NCI-H1092 (cell line): ENCODE results near the gene ACOX3.

ENCODE experiments used
- DNase-seq: peaks from one replicate; lab custom pipeline; 2025; lab: John Stamatoyannopoulos, UW

The ACOX3 gene

GRCh38 chr4:8334786-8335460, 105.6 kb downstream of the ACOX3 start:
- DNase-seq = no peak

- no peak for DNase-seq
These were observed 106.6 kb downstream of the ACOX3 start for GRCh38 chr4:8333726-8334460.

GRCh38 chr4:8332891-8333331, 107.6 kb downstream of the ACOX3 start:
- no peak for DNase-seq

GRCh38 chr4:8332038-8332857, 108.3 kb downstream of the ACOX3 start:
- DNase-seq = no peak

- DNase-seq = no peak
These were observed 109.0 kb downstream of the ACOX3 start for GRCh38 chr4:8331575-8331955.

- DNase-seq = no peak
These were observed 109.5 kb downstream of the ACOX3 start for GRCh38 chr4:8330821-8331574.

GRCh38 chr4:8329859-8330761, 110.4 kb downstream of the ACOX3 start:
- DNase-seq = no peak

GRCh38 chr4:8329560-8329858, 111.0 kb downstream of the ACOX3 start:
- DNase-seq = no peak

GRCh38 chr4:8328866-8329559, 111.5 kb downstream of the ACOX3 start:
- no peak for DNase-seq

GRCh38 chr4:8328456-8328855, 112.1 kb downstream of the ACOX3 start:
- DNase-seq = no peak

- no peak for DNase-seq
These were observed 114.3 kb downstream of the ACOX3 start for GRCh38 chr4:8326206-8326605.

- no peak for DNase-seq
These were observed 115.1 kb downstream of the ACOX3 start for GRCh38 chr4:8325291-8325973.

GRCh38 chr4:8324640-8325239, 115.8 kb downstream of the ACOX3 start:
- no peak for DNase-seq

GRCh38 chr4:8323947-8324555, 116.5 kb downstream of the ACOX3 start:
- no peak for DNase-seq

GRCh38 chr4:8322794-8323704, 117.5 kb downstream of the ACOX3 start:
- no peak for DNase-seq

GRCh38 chr4:8321771-8322170, 118.8 kb downstream of the ACOX3 start:
- no peak for DNase-seq

GRCh38 chr4:8321220-8321619, 119.3 kb downstream of the ACOX3 start:
- no peak for DNase-seq

- DNase-seq = no peak
These were observed 120.2 kb downstream of the ACOX3 start for GRCh38 chr4:8320386-8320750.
